ENCODE measurements around the gene MAPK8IP1.

MAPK8IP1 gene

DNA sequence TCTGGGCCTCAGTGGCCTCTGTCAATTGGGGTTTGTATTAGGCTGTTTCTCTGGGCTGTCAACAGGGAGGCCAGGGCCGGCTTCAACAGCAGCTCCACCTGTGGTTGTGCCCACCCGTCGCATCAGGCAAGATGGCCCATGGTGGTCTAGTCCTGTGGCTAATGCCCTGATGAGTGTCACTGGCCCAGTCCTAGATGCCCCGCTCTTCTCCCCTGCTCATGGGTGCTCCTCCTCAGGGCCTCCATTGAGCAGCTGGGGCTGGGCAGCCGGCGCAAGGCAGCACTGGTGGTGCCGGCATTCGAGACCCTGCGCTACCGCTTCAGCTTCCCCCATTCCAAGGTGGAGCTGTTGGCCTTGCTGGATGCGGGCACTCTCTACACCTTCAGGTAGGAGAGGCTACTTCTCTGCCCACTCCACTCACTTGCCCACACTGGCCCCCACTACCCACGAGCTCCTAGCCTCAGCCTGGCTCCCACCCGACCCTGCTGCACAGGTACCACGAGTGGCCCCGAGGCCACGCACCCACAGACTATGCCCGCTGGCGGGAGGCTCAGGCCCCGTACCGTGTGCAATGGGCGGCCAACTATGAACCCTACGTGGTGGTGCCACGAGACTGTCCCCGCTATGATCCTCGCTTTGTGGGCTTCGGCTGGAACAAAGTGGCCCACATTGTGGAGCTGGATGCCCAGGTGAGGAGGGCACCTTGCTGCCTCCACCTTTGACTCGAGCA lies 42.4 kb downstream of the MAPK8IP1 start:
- no peak for DNase-seq

DNA sequence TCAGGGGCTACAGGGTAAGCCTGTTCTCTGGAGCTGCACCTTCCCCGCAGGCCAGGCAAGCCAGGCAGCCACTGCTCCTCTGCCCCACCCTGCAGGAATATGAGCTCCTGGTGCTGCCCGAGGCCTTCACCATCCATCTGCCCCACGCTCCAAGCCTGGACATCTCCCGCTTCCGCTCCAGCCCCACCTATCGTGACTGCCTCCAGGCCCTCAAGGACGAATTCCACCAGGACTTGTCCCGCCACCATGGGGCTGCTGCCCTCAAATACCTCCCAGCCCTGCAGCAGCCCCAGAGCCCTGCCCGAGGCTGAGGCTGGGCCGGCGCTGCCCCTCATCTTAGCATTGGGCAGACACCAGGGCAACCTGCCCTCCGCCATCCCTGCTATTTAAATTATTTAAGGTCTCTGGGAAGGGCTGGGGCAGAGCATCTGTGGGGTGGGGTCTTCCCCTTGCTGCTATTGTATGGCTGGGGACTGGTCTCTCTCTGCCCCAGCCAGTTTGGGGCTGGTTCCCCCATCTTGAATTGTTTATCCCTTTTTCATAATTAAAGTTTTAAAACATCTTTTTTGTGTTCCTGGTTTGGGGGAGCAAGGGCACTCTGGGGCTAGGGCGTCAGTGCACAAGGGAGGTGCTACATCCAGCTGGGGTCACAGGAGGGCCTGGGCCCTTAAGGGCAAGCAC lies 43.2 kb downstream of the MAPK8IP1 start:
- DNase-seq: no peak

DNA sequence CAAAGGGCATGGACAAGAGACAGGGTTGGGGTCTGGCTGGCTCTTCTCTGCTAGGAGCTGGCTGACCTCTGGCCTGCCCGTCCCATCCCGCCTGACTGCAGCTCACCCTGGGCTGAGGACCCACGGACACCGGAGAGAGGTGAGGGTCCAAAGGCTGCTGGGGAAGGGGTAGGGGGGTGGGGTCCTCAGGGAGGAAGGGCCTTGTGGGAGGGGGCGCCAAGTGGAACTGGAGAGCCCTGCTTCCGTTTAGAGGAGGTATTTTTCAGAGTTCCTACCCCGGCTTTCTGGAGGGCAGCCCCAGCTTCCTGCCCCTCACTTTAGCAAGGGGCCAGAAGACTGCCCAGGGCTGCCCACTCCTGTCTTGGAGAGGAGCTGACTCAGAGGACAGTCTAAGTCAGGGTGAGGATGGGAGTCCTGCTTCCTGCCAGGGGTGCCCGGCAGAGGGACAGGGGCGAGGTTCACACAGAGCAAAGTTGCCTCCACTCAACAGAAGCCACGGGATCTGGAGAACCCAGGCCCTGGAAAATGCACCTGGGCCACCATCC lies 44.1 kb downstream of the MAPK8IP1 start:
- no peak for DNase-seq

DNA sequence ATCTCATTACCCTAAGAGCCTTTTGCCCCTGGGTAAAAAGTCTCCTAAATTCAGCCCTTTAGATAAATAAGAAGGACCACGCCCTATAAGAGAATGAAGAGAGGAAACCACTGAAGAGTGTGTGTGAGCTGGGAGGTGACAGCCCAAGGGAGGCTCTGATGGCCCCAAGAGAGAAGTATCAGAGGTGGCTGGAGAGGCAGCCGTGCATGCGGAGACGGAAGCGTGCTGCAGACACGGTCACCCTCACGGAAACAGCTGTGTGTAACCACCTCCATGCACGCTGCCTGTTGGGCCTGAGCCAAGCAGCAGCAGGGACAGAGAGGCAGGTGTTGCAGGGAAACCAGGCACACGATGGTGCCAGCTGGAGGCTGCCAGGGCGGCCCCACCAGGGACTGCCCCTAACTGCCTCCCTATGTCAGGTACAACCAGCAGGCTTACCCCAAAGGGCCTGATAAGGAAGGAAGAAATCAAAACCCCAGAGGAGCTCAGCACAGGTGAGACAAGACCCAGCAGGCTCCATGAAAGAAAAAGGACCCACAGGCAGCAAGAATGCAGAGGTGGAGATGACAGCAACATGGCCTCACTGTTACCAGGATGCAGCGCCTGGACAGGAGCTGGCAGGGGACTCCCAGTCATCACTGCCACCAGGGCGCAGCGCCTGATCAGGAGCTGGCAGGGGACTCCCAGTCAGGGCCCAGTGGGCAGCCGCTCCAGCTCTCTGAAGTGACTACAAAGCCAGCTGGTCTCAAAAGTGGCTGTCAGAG lies 44.8 kb downstream of the MAPK8IP1 start:
- peak; percentile 87 for DNase-seq

DNA sequence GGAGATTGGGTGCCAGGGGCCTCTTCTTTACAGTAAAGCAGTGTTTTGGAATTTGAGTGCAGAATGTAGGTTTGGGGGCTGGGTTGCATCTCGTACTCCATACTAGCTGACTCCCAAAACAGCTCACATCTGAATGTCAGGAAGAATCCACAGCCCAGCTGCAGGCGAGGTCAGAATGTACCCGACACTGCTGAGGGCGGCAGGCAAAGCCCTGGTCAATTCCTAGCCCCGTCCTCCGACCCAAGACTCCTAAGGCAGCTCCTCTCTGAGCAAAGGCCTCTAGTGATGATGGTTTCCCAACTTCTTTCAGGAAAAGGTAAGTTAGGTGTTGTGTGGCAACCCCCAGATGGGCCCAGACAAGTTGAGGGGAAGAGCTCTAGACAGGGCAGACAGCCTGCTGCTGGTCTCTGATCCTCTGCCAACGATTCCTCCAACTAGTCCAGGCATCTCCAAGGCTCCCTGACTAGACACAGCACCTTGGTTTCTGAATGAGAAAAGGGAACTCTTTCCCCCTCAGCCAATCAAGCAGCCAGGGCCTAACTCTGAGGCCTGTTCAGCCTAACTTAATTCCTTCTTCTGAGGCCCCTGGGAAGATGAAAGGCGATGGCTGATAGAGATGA lies 45.6 kb downstream of the MAPK8IP1 start:
- no peak for DNase-seq

DNA sequence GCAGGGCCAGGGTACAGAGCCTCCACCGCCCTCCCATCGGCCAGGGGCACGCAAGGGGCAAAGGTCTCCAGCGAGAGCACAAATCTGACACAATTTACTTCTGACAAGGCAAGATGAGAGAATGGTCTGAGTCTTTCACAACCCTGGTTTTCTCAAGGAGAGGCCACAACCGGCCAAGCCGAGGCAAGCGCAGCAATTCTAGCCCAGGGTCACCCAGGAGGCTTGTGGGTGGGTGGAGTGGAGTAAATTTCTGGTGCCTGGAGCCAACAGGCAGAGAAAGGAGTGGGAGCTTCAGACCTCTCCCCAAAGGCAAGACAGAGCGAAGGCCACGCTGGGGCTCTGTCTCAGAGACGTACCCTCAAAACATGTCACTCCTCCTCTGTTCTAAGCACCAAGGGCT lies 46.3 kb downstream of the MAPK8IP1 start:
- no peak for DNase-seq

DNA sequence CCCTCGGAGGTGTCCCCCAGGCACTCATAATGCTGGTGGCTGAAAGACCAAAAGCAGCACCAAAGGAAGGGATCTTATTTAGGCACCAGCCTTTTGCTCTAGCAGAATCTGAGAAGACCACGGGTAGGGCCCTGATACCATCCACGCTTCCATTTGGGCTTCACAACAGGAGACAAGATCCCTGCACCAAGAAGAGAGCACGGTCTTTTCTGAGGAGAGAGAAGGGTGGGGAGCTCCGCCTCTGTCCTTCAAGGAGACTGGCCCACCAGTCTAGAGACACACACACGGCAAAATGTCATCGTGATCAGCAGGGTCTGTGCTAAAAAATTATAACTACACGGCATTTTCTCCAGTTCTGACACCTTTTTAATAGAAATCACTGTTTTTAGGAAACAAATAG lies 46.8 kb downstream of the MAPK8IP1 start:
- DNase-seq: no peak

DNA sequence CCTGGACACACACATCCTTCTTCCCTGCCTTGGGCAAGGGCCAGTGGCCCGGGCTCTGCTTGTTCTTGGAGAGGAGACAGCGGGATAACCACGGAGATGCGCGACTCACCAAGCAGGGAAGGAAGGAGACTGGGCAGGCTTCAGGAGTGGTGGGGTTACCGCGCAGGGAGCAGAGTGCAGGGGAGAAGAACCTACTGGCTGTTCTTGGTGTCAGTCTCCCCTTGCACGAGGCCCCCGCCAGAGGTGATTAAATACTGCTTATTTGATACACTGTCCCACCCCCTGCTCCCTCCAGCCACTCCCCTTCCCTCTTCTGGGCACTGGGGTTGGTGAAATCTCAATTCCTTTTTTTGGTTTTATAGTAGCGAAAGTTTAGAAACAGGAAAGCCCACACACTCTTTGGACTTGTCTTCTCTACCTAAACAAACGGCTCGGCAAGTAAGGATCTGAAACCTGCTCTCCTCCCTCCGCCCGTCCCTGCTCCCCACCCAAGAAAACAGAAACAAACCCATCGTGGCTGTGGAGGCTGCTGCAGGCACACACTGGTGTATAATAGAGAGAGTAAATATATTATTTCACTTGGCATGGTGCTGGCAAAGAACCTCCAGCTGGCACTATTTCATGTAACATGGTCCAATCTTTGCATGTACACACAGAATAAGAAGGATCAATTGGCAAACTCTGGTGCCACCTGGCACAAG lies 47.8 kb downstream of the MAPK8IP1 start:
- DNase-seq: no peak

DNA sequence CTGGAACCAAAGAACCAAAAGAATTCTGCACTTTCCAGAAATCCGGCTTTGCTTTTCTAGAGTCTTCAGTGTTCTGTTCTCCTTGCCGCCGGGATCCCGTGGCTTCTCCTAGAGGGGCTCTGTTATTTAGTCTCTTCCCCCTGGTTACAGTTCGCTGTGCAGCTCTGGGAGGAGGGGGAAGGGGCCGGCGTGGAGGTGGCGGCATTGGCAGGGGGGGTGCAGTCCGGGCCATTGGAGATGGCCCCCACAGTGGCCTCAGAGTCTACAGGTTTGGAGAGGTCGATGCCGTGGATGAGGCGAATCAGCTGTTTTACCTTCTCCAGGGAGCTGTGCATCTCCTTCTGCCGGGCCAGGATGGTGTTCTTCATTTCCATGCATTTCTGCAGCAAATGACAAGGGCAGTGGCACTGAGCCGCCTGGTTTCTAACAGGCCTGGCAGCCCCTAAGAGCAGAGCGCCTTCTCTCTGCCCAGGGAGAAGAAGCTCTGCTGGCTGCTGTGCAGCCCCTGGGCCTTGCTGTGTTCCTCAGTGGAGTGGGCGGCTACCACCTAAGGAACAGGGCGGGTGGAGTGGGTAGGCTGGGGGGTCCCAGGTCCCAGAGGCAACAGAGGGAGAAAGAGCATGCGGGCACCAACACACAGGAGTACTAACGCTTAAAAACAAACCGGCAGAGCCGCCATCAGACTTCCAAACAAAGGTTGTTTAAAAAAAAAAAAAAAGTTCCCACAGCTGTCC lies 48.6 kb downstream of the MAPK8IP1 start:
- DNase-seq: no peak

DNA sequence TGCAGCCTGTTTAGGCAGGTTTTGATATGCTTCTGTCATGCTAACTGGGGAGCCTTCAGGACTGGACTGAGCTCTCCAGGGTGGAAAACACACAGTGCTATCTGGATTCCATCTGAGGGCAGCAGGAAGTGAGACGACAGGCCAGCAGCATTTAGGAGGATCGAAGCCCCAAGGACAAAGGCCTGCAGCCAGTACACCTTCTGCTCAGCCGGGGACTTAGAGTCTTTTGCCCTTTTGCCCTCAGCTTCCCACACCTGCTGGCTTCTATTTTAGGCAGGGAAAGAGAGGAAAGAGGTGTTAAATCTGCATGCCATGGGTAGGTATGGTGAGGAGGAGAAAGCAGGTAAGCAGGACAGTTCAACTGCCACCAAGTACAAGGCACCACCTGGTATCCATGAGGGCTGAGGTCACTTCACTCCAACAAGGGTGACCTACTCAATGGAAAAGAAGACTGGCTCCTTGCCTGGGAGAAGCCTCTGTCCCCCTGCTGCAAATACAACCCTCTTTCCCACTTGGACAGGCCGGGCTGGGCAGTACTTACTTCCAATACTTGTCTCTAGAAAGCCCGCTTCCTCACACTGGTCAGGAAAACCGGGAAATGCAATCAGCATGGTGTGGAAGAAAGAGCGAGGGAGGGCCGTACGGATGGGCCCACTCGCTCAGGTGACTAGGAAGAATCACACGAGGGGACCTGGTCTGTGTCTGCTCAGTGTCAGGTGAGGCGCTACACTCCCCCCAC lies 49.3 kb downstream of the MAPK8IP1 start:
- no peak for DNase-seq

DNA sequence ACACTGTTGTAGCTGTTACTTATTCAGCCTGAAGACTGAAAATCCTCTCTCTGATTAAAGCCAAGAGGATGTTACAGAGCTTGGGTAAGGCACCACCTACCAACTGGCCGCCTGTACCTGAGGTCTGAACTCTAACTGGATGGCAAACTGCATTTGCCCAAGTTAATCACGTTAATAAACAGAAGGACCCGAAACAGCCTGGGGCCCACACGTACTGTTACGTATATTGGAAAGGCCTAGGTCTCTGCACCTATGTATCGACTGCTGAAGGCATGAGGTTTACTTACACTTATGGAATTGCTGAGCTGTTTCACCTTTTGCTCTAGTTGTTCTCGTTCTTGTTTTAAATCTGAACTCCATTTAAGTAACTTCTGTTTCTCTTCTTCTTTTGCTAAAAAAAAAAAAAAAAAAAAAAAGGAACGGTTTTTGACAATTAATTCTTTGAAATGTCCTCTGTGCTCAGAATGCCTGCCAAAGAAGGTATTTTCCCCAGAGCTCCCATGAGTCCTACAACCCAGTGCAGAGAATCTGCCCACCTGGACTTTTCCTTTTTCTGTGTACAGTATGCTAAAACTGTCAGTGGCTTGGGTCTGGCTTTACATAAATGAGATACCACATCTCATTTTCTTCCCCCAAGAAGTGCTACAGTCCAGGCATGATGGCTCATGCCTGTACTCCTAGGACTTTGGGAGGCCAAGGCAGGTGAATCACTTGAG lies 50.1 kb downstream of the MAPK8IP1 start:
- no peak for DNase-seq

DNA sequence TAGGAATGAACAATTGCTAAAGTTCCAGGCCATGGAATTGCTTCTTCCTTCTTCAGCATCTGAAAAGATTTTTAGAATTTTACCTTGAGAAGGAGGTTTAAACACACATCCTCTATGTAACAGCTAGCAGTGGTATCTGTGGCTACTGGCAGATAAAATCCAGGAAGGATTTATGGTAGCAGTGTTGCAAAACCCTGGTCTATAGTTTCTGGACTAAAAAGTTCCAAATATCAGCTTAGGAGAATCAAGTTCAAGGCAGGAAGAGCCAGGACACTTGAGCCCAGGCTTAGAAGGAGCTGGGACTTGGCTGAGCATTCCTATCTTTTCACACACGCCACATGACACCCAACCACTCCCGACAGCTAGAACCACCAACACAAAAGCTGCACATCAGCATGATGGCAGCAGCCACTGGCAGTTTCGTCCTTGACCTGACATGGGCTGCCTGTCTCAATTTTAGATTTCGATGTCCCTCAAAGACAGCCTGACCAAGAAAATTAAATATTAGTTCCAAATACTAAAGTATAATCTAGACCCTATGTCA lies 51.1 kb downstream of the MAPK8IP1 start:
- DNase-seq: no peak

DNA sequence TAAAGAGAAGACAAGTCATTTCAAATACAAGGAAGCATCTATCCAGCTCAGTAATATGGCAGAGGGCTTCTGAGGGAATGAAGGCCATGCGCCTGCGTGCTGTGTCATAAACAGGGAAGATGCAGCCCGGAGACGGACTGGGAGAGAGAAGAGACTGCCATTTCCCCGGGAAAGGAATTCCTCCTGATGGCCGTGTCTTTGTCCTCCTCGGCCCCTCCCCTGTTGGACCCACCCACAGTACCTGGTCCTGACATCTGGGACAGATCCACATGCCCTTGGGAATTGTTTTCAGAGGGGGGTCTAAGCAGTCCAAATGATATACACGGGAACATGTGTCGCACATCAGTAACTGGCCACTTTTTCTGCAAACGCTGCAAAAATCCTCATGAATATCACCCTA lies 52.5 kb downstream of the MAPK8IP1 start:
- no peak for DNase-seq

DNA sequence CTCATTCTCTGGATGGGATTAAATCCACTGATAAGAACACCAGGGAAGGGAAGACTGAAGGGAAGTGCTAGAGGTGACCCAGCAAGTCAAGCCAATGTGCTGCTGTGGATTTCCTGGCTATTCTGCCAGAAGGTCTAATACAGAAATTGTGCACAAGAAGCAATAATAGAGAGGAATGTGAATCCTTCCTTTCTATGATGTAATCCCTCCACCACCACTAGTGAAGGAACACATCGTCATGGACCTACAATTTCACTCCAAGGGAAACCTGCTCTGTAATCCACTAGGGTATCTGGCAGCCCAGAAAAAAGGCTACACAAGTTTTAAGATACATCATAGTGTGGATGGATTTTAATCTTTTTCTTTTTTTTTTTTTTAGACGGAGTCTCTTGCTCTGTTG lies 54.4 kb downstream of the MAPK8IP1 start:
- no peak for DNase-seq

DNA sequence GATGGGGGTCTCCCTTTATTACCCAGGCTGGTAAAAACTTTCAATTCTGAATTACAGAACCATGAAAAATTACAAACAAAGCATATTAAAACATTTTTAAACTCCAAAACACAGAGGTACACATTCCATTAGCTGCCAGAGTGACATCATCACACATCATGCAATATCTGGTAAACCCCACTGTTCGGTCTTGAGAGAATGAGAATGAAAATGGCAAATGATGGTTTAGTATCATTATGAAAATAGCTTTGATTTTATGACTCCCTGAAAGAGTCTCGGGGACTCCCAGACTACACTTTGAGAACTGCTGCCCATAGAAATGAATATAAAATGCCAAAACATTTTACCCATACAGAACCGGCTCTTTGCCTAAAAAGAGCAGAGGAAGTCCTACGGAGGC lies 55.8 kb downstream of the MAPK8IP1 start:
- DNase-seq: no peak

DNA sequence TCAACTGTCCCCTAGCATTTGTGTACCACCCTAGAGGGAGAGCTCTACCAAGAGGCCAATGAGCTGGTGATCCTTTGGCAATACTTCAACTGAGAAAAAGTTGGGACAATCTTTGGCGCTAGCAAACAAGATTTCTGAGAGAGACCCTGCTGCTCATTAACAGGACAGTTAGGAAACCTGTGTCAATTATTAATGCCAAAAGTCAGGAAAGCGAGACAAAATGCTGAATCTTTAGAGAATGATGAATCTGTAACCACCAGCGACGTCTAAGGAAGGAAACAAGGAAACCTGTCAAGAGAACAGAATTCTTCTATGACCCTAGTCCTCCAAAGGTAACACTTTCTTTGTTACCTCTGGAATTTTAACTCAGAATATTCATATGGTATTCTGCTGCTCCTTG lies 56.9 kb downstream of the MAPK8IP1 start:
- no peak for DNase-seq

DNA sequence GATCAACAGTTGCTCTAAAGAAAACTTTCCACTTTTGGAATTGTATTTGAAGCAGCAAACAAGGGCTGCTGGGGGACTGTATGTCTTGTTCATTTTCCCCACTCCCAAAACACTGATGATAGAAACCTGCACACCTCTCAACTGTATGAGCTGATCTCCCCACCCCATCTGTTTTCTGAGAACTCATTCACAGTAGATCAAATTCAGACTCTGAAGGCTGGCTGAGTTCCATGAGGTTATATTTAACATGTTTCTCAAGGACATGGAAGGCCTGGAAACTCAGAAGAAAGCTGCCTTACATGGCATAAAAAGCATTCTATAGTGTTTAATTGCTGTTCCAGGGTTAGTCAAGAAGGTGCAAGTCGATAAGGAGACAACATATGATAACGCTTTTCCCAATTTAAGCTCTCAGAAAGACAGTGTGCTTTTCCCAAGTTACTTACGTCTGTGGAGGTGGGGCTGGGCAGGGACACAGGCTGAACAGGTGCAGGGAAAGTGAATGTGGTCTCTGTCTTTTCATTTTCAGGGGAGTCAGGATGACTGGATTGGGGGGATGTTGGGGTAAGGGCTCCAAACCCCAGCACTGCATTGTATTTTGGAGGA lies 60.0 kb downstream of the MAPK8IP1 start:
- no peak for DNase-seq

DNA sequence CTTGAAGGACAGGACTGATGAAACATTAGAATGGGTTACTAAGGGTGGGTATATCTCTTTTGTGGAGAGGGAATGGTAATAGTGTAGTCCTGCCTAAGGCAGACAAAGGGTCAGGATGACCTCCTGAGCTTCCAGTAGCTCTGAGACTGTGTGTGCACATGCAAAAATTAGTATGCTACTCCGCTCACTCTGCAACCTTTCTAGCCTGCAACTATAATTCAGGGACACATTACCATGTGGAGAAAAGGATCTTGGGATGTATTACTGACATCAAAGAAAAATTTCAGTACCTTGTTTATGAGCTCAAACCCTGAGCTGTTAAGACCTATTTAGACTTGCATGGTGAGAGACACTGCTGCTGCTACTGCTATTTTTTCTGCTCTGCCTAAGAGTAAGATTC lies 62.4 kb downstream of the MAPK8IP1 start:
- no peak for DNase-seq

DNA sequence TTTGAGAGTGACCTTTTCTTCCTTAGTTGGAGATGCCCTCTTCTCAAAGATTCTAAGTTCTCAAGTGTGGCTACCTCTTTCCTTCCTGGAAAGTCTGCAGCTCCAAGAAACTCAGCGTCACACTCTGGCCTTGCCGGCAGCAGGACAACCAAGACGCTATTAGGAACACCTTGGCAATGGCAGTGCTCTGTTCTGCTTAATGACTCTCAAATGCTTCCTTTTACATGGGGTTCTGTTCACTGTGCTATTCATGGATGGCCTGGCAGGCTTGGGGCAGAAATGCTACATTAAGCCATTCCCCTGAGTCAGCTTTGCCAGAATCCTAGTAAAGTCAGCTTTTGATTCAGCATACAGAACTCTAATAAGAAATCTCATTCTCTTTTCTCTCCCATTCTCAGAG lies 62.9 kb downstream of the MAPK8IP1 start:
- no peak for DNase-seq

DNA sequence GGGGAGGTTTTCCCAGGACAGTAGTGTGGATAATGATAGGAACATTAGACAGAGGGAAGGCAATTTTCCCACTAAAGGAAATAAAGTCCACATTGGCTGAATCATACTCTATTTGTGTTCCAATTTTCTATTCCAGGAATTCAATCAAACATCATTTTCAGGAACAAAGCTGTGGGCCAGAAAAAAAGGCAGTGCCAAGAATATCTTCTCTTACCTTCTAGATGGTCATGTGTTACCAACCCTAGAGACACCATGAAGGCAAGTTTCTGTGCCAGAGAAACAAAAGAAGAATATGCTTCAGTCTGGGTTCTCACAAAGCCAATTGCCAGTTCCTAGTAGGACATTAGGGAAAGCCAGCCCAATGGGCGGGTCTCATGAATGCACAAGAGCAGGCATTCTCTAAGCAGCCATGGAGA lies 64.5 kb downstream of the MAPK8IP1 start:
- no peak for DNase-seq
